Measurements from ENCODE around the gene SFT2D1. TPM values are rescaled to one million over a fixed set of nuclear protein-coding genes. Genes with fewer than 3 reads are reported as not detected.

The SFT2D1 gene
- total and polyA plus RNA-seq, 2 of the 4 experiments (the other 2 are of a cell fraction), result 10.2 to 45.8 TPM

- Histone ChIP-seq H3K27me3 (ENCODE audit: control insufficient read depth, insufficient read depth, low read length) (peaks cover 20% of the 10 kb centered on the region), H4K8ac (ENCODE audit: low read depth in 2 of 2, low read length in 2 of 2) (no peak overlapping the region), H3K9me3 (ENCODE audit: control insufficient read depth, insufficient read depth, low read length) (no peaks in the 10 kb centered on the region), H3K4me2 (ENCODE audit: low read depth, low read length) (no peak overlapping the region), H3K14ac (replicated peaks; ENCODE audit: low read depth, low read length) (no peak overlapping the region), H2AK5ac (ENCODE audit: low read depth, low read length) (no peak overlapping the region), H2AFZ (replicated peaks; ENCODE audit: low read length, poor library complexity) (no peak overlapping the region), H3K9me1 (ENCODE audit: insufficient read depth, low read length) (no peaks in the 10 kb centered on the region), H3K27ac (ENCODE audit: insufficient read depth, low read length) (no peak overlapping the region), H3K36me3 (ENCODE audit: control insufficient read depth, insufficient read depth, low read length) (no peaks in the 10 kb centered on the region), H2BK15ac (ENCODE audit: low read depth, low read length) (no peak overlapping the region), H3K4ac (ENCODE audit: low read depth, low read length) (no peak overlapping the region), H2AK9ac (replicated peaks; ENCODE audit: low read depth, low read length, poor library complexity) (no peak overlapping the region), H3K4me3 (ENCODE audit: insufficient read depth, low read depth, low read length) (no peak overlapping the region), H4K91ac (ENCODE audit: insufficient read depth, low read depth, low read length) (no peak overlapping the region), H4K5ac (ENCODE audit: low read depth, low read length) (no peak overlapping the region), H3K23ac (ENCODE audit: low read depth, low read length) (no peak overlapping the region), H3K9ac (ENCODE audit: low read depth, low read length) (no peak overlapping the region), H2BK5ac (ENCODE audit: low read depth, low read length, poor library complexity, severe bottlenecking) (no peak overlapping the region), H2BK120ac (ENCODE audit: low read depth, low read length) (no peak overlapping the region), H3K79me1 (ENCODE audit: low read depth in 1 of 2, low read length in 2 of 2) (no peaks in the 10 kb centered on the region), H3K56ac (ENCODE audit: extremely low read depth, insufficient read depth, low read length) (no peak overlapping the region), H2BK20ac (ENCODE audit: low read depth, low read length) (no peak overlapping the region), H3K18ac (ENCODE audit: low read depth, low read length) (no peak overlapping the region), H3K4me1 (ENCODE audit: control insufficient read depth, insufficient read depth, low read length) (no peaks in the 10 kb centered on the region), H4K20me1 (ENCODE audit: insufficient read depth, low read length) (no peaks in the 10 kb centered on the region)
- ChIA-PET POLR2A (ENCODE audit: unreplicated experiment) (no interaction called here), CTCF (interaction anchor here (0.5 to 3.9 kb wide), 3 partner anchors 32 to 120 kb away, joined by 3 to 15 read pairs (median 3); no protein-coding TSS in a partner anchor)
- dilution Hi-C loops (cut with HindIII; ENCODE audit: low sequenced_read_pairs, unreplicated experiment), result no loop called here
- TF ChIP-seq FOS (IDR thresholded peaks at IDR 0.05; ENCODE audit: low read depth, low read length), result no peak
- no peak for TF ChIP-seq RAD21 (IDR thresholded peaks at IDR 0.05; ENCODE audit: low read length)
- TF ChIP-seq RCOR1 (IDR thresholded peaks at IDR 0.05; ENCODE audit: insufficient replicate concordance, low read length), result no peak
- no peak for TF ChIP-seq ELK1 (IDR thresholded peaks at IDR 0.05; ENCODE audit: borderline replicate concordance, low read depth, low read length)
- TF ChIP-seq RFX5 (IDR thresholded peaks at IDR 0.05; ENCODE audit: low read depth, low read length), result no peak
- no peak for TF ChIP-seq NFE2L2 (IDR thresholded peaks at IDR 0.05; ENCODE audit: low read depth, low read length)
- TF ChIP-seq CTCF (conservative IDR thresholded peaks at IDR 0.05; ENCODE audit: low read depth, low read length), result no peak
- no peak for TF ChIP-seq MAZ (IDR thresholded peaks at IDR 0.05; ENCODE audit: borderline replicate concordance, low read depth, low read length)
- TF ChIP-seq SMC3 (IDR thresholded peaks at IDR 0.05; ENCODE audit: low read depth, low read length), result no peak
- no peak for TF ChIP-seq MAFK (IDR thresholded peaks at IDR 0.05; ENCODE audit: low read depth, low read length)
- TF ChIP-seq CEBPB (IDR thresholded peaks at IDR 0.05; ENCODE audit: low read depth, low read length), result no peak
- no peak for TF ChIP-seq MXI1 (IDR thresholded peaks at IDR 0.05; ENCODE audit: borderline replicate concordance, low read depth, low read length)
- no peak for TF ChIP-seq CHD1 (IDR thresholded peaks at IDR 0.05; ENCODE audit: low read depth, low read length)
- TF ChIP-seq POLR2A (IDR thresholded peaks at IDR 0.05; ENCODE audit: low read depth, low read length), result no peak
- no peak for TF ChIP-seq USF2 (IDR thresholded peaks at IDR 0.05; ENCODE audit: low read depth, low read length)
- no peak for TF ChIP-seq BHLHE40 (IDR thresholded peaks at IDR 0.05; ENCODE audit: low read depth, low read length)
- in situ Hi-C loops (cut with MboI; ENCODE audit: low sequenced_read_pairs), result no loop called here
- 78% methylated on average over 5 of the region's 9 CpGs; no CpG with 5 or more reads in 1 of the 2 experiments for WGBS, 2 experiments (ENCODE audit: extremely low coverage in 2 of 2, insufficient read length in 1 of 2)
- no TSS peak for BruUV-seq (replicated peaks)
- DNase-seq (no peak), ATAC-seq (ENCODE audit: low read depth) (no peak)
- intact Hi-C loops (cut with micrococcal nuclease), result no loop called here
Observed at GRCh38 chr6:166281104-166281503, 61.2 kb downstream of the SFT2D1 start.
